NCI-H460 (cell line): ENCODE measurements around the gene CCR7. TPM values are rescaled to one million over a fixed set of nuclear protein-coding genes. Genes with fewer than 3 reads are reported as not detected.
A peak's percentile ranks its signal among the peaks of the same experiment; 100 is the strongest.
"Not testable (repeated sequence)": the region's sequence is repeated elsewhere in the genome, so short reads cannot be mapped to it uniquely, and the experiment has no call there.

Experiments
- DNase-seq: peaks from one replicate; pipeline ENCODE4 v3.0.0-alpha.2; 2016; ENCODE audit warnings: low read depth; ENCODE audit errors: extremely low read depth
- total RNA-seq: library from RNA; depleted of rRNA; stranded (reverse); fragments of >200 nt; shearing (Covaris generic); gene quantifications from 2 replicates; pipeline ENCODE4 v1.2.3, GENCODE V29; 2014

Gene CCR7
- total RNA-seq, 1 experiment from 2014 or later, result not detected

GRCh38 chr17:40552806-40553693 is 12.2 kb downstream of the CCR7 start:
- no peak for DNase-seq

- DNase-seq, result no peak
These were observed 13.1 kb downstream of the CCR7 start for GRCh38 chr17:40551879-40552768.

GRCh38 chr17:40551091-40551878 is 14.0 kb downstream of the CCR7 start:
- DNase-seq, result peak; percentile 51

- DNase-seq, result no peak
These were observed 14.7 kb downstream of the CCR7 start for GRCh38 chr17:40550608-40551007.

GRCh38 chr17:40548982-40549685 is 16.1 kb downstream of the CCR7 start:
- DNase-seq, result peak; percentile 53

- DNase-seq, result no peak
These were observed 16.7 kb downstream of the CCR7 start for GRCh38 chr17:40548491-40548981.

- no peak for DNase-seq
These were observed 17.3 kb downstream of the CCR7 start for GRCh38 chr17:40547785-40548478.

GRCh38 chr17:40547079-40547784 is 18.0 kb downstream of the CCR7 start:
- DNase-seq, result no peak

GRCh38 chr17:40546497-40546896 is 18.8 kb downstream of the CCR7 start:
- DNase-seq, result not testable (repeated sequence)

- DNase-seq, result no peak
These were observed 19.6 kb downstream of the CCR7 start for GRCh38 chr17:40545660-40546059.

GRCh38 chr17:40542558-40543411 is 22.5 kb downstream of the CCR7 start:
- DNase-seq, result no peak

- DNase-seq, result no peak
These were observed 23.3 kb downstream of the CCR7 start for GRCh38 chr17:40541873-40542557.

GRCh38 chr17:40541060-40541872 is 24.0 kb downstream of the CCR7 start:
- no peak for DNase-seq

GRCh38 chr17:40540448-40540847 is 24.8 kb downstream of the CCR7 start:
- no peak for DNase-seq

- no peak for DNase-seq
These were observed 25.4 kb downstream of the CCR7 start for GRCh38 chr17:40539711-40540411.
